K562 (cell line): ENCODE measurements around the gene ANKRD65. TPM values are rescaled to one million over a fixed set of nuclear protein-coding genes. Genes with fewer than 3 reads are reported as not detected.

ENCODE experiments used
- BRCA1 ChIP-seq, 2 experiments: fragments of 450-650 bp in 1 of 2; sonication (generic) in 1 of 2; formaldehyde crosslinking in 1 of 2; IDR thresholded peaks; 2 replicates each; pipeline versions ENCODE4 v1.5.0 to v1.6.1; 2017 to 2020; ENCODE audit warnings: mild to moderate bottlenecking in 1 of 2, missing genetic modification reagents in 1 of 2
- CCAR2 ChIP-seq: fragments of 200-400 bp; formaldehyde crosslinking; IDR thresholded peaks from 2 replicates; pipeline ENCODE4 v1.6.1; 2017; ENCODE audit warnings: mild to moderate bottlenecking, low read depth, low read length
- HNRNPUL1 ChIP-seq: fragments of 200-400 bp; formaldehyde crosslinking; IDR thresholded peaks from 2 replicates; pipeline ENCODE4 v1.6.1; 2017; ENCODE audit warnings: low read length
- KLF16 ChIP-seq: IDR thresholded peaks from 2 replicates; pipeline ENCODE4 v1.6.1; 2016; ENCODE audit warnings: antibody characterized with exemption
- RAD21 ChIP-seq, 2 experiments: fragments of 250-450 bp in 1 of 2; fragments of 450-650 bp in 1 of 2; sonication (Bioruptor Pico) in 1 of 2; formaldehyde crosslinking in 1 of 2; IDR thresholded peaks in 1 of 2; conservative IDR thresholded peaks in 1 of 2; 2 replicates each; pipeline versions ENCODE4 v1.4.0 to v1.8.0; 2020 to 2022; ENCODE audit warnings: mild to moderate bottlenecking in 2 of 2, moderate library complexity in 1 of 2
- SETDB1 ChIP-seq: IDR thresholded peaks from one replicate; pipeline ENCODE4 v1.6.1; 2012; ENCODE audit warnings: low read length, control low read depth, inconsistent platforms
- TARDBP ChIP-seq: fragments of 450-650 bp; IDR thresholded peaks from 2 replicates; pipeline ENCODE4 v1.6.1; 2016
- TFAM ChIP-seq: fragments of 250-450 bp; sonication (Bioruptor Pico); conservative IDR thresholded peaks from 2 replicates; pipeline ENCODE4 v1.5.0; 2021; ENCODE audit warnings: mild to moderate bottlenecking, moderate library complexity
- TGIF2 ChIP-seq: sonication (generic); formaldehyde crosslinking; IDR thresholded peaks from 2 replicates; pipeline ENCODE4 v1.8.1; 2022; ENCODE audit warnings: mild to moderate bottlenecking, missing genetic modification reagents, moderate library complexity
- ZNF184 ChIP-seq: sonication (generic); formaldehyde crosslinking; IDR thresholded peaks from 2 replicates; pipeline ENCODE4 v1.5.0; 2020; ENCODE audit warnings: missing genetic modification reagents
- ZNF197 ChIP-seq: fragments of 200-800 bp; sonication (Bioruptor generic); IDR thresholded peaks from 2 replicates; pipeline ENCODE4 v1.6.1; 2016; ENCODE audit warnings: low read depth, missing genetic modification characterization, missing compliant biosample characterization
- ZSCAN32 ChIP-seq: fragments of 450-650 bp; formaldehyde crosslinking; IDR thresholded peaks from 2 replicates; pipeline ENCODE4 v1.4.0; 2020; ENCODE audit warnings: mild to moderate bottlenecking, moderate library complexity
- polyA plus RNA-seq, 8 experiments: library from polyadenylated mRNA; depleted of rRNA in 4 of 8; stranded (reverse) in 5 of 8; unstranded in 3 of 8; fragments of >200 nt; fragmentation: Nextera tagmentation in 2 of 8; fragmentation: Illumina TruSeq in 1 of 8; extraction: Ambion mirVana in 2 of 8; extraction: Trizol in 1 of 8; gene quantifications; 2 replicates each; pipeline versions ENCODE4 v1.2.1 to v1.2.3, GENCODE V29; 2011 to 2014; ENCODE audit warnings: inconsistent platforms in 1 of 8, missing spikeins in 1 of 8
- total RNA-seq, 7 experiments: library from RNA; depleted of rRNA in 6 of 7; stranded (reverse); fragments of >200 nt in 6 of 7; fragmentation: Illumina TruSeq in 2 of 7; extraction: Trizol in 2 of 7; gene quantifications; 2 replicates each; pipeline versions ENCODE4 v1.2.1 to v1.2.3, GENCODE V29; 2011 to 2021; ENCODE audit warnings: low replicate concordance in 1 of 7
- TF ChIP-seq, protein P1 (sequence below): fragments of 200-800 bp; sonication (Bioruptor generic); IDR thresholded peaks from 2 replicates; pipeline ENCODE4 v1.6.1; 2017; ENCODE audit warnings: missing genetic modification characterization, missing compliant biosample characterization
- TF ChIP-seq, protein P2 (sequence below): fragments of 250-450 bp; sonication (Bioruptor Pico); IDR thresholded peaks from 2 replicates; pipeline ENCODE4 v1.4.0; 2020
- TF ChIP-seq, protein P3 (sequence below): fragments of 200-400 bp; formaldehyde crosslinking; IDR thresholded peaks from 2 replicates; pipeline ENCODE4 v1.6.1; 2017; ENCODE audit warnings: mild to moderate bottlenecking, low read depth, low read length, moderate library complexity
- TF ChIP-seq, protein P4 (sequence below): IDR thresholded peaks from 2 replicates; pipeline ENCODE4 v1.6.1; 2014; ENCODE audit warnings: antibody characterized with exemption

ANKRD65 gene
- total and polyA plus RNA-seq, 9 of the 15 experiments (the other 6 are each of a cell fraction or from before 2014, with no cell fraction given), result not detected

DNA sequence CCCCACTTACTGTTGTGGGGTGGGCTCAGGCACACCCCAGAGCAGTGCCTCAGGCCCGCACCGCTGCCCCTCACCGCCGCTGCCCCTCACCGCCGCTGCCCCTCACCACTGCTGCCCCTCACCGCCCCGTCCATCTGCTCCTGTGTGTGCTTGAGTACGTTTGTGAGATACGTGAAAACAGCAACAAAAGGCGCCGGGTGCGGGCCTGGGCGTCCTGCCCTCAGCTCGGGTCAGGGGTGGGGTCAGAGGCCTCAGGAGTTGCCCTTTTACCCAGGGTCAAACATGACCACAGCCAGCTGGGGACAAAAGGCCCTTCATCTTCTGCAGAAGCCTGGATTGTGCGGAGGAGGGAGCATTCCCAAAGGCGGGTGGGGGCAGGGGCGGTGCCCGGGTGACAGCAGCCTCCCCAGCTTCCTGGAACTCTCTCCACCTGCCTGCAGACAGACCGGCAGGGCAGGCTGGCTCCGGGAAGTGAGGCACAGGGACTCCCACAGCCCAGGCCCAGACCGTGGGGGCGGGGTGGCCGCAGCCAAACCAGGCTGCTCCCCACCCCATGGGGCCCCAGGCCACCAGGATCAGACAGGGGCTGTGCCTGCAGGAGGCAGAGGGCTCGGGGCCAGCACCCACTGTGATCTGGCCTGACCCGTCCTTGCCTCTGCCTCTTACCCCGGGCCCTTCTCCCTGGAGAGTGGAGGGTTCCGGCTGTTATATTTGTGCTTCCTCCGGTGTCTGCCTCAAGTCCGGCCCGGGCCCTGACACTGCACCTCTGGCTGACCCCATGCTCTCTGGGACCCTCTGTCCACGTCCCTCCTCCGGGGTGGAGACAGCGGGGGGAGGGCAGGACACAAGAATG, 12.1 kb upstream of the ANKRD65 start (continued):
- TF ChIP-seq, protein P1, sequence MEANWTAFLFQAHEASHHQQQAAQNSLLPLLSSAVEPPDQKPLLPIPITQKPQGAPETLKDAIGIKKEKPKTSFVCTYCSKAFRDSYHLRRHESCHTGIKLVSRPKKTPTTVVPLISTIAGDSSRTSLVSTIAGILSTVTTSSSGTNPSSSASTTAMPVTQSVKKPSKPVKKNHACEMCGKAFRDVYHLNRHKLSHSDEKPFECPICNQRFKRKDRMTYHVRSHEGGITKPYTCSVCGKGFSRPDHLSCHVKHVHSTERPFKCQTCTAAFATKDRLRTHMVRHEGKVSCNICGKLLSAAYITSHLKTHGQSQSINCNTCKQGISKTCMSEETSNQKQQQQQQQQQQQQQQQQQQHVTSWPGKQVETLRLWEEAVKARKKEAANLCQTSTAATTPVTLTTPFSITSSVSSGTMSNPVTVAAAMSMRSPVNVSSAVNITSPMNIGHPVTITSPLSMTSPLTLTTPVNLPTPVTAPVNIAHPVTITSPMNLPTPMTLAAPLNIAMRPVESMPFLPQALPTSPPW (CRISPR knock-in tag), result peak; percentile 92
- TF ChIP-seq SETDB1 (no peak), KLF16 (peak; percentile 35; the same call in 1 of the 2 replicates), TGIF2 (CRISPR knock-in tag) (no peak), CCAR2 (no peak), RAD21 (CRISPR knock-in tag; conservative IDR thresholded peaks at IDR 0.05 in 1 of 2, IDR thresholded peaks at IDR 0.05 in 1 of 2) (peak; percentile 14 to 39; a peak in 2 of 4 replicates), HNRNPUL1 (no peak), ZNF184 (CRISPR knock-in tag) (no peak), TARDBP (no peak), BRCA1 (IDR thresholded peaks at IDR 0.05) (no peak), BRCA1 (CRISPR knock-in tag; IDR thresholded peaks at IDR 0.05) (no peak), ZNF197 (CRISPR knock-in tag) (no peak), TFAM (CRISPR knock-in tag) (no peak), ZSCAN32 (CRISPR knock-in tag) (no peak)
- TF ChIP-seq, protein P2, sequence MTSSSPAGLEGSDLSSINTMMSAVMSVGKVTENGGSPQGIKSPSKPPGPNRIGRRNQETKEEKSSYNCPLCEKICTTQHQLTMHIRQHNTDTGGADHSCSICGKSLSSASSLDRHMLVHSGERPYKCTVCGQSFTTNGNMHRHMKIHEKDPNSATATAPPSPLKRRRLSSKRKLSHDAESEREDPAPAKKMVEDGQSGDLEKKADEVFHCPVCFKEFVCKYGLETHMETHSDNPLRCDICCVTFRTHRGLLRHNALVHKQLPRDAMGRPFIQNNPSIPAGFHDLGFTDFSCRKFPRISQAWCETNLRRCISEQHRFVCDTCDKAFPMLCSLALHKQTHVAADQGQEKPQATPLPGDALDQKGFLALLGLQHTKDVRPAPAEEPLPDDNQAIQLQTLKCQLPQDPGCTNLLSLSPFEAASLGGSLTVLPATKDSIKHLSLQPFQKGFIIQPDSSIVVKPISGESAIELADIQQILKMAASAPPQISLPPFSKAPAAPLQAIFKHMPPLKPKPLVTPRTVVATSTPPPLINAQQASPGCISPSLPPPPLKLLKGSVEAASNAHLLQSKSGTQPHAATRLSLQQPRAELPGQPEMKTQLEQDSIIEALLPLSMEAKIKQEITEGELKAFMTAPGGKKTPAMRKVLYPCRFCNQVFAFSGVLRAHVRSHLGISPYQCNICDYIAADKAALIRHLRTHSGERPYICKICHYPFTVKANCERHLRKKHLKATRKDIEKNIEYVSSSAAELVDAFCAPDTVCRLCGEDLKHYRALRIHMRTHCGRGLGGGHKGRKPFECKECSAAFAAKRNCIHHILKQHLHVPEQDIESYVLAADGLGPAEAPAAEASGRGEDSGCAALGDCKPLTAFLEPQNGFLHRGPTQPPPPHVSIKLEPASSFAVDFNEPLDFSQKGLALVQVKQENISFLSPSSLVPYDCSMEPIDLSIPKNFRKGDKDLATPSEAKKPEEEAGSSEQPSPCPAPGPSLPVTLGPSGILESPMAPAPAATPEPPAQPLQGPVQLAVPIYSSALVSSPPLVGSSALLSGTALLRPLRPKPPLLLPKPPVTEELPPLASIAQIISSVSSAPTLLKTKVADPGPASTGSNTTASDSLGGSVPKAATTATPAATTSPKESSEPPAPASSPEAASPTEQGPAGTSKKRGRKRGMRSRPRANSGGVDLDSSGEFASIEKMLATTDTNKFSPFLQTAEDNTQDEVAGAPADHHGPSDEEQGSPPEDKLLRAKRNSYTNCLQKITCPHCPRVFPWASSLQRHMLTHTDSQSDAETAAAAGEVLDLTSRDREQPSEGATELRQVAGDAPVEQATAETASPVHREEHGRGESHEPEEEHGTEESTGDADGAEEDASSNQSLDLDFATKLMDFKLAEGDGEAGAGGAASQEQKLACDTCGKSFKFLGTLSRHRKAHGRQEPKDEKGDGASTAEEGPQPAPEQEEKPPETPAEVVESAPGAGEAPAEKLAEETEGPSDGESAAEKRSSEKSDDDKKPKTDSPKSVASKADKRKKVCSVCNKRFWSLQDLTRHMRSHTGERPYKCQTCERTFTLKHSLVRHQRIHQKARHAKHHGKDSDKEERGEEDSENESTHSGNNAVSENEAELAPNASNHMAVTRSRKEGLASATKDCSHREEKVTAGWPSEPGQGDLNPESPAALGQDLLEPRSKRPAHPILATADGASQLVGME (CRISPR knock-in tag), result 0 out of 2 replicates have a peak, but pooled peaks have one; percentile 49
- TF ChIP-seq, protein P3, sequence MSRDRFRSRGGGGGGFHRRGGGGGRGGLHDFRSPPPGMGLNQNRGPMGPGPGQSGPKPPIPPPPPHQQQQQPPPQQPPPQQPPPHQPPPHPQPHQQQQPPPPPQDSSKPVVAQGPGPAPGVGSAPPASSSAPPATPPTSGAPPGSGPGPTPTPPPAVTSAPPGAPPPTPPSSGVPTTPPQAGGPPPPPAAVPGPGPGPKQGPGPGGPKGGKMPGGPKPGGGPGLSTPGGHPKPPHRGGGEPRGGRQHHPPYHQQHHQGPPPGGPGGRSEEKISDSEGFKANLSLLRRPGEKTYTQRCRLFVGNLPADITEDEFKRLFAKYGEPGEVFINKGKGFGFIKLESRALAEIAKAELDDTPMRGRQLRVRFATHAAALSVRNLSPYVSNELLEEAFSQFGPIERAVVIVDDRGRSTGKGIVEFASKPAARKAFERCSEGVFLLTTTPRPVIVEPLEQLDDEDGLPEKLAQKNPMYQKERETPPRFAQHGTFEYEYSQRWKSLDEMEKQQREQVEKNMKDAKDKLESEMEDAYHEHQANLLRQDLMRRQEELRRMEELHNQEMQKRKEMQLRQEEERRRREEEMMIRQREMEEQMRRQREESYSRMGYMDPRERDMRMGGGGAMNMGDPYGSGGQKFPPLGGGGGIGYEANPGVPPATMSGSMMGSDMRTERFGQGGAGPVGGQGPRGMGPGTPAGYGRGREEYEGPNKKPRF, result no peak
- TF ChIP-seq, protein P4, sequence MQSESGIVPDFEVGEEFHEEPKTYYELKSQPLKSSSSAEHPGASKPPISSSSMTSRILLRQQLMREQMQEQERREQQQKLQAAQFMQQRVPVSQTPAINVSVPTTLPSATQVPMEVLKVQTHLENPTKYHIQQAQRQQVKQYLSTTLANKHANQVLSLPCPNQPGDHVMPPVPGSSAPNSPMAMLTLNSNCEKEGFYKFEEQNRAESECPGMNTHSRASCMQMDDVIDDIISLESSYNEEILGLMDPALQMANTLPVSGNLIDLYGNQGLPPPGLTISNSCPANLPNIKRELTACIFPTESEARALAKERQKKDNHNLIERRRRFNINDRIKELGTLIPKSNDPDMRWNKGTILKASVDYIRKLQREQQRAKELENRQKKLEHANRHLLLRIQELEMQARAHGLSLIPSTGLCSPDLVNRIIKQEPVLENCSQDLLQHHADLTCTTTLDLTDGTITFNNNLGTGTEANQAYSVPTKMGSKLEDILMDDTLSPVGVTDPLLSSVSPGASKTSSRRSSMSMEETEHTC, result no peak
